Parathyroid adenoma (tissue), 2 donors: ENCODE results near the gene KRTAP9-2.
"Not testable (repeated sequence)": the region's sequence is repeated elsewhere in the genome, so short reads cannot be mapped to it uniquely, and the experiment has no call there.

ENCODE experiments used
- H2AFZ ChIP-seq: fragments of 300-600 bp; sonication (generic); one replicate; pipeline ENCODE4 v1.7.0; 2017; ENCODE audit warnings: antibody characterized with exemption, mild to moderate bottlenecking
- H3K27ac ChIP-seq: fragments of 300-600 bp; sonication (generic); one replicate; pipeline ENCODE4 v1.7.0; 2017
- H3K27me3 ChIP-seq: fragments of 300-600 bp; sonication (generic); one replicate; pipeline ENCODE4 v1.7.0; 2017; ENCODE audit warnings: low read length; ENCODE audit not compliant: control insufficient read depth, insufficient read depth
- H3K36me3 ChIP-seq: fragments of 300-600 bp; sonication (generic); one replicate; pipeline ENCODE4 v1.7.0; 2017; ENCODE audit warnings: low read length; ENCODE audit not compliant: control insufficient read depth, insufficient read depth
- H3K4me1 ChIP-seq: fragments of 300-600 bp; sonication (generic); one replicate; pipeline ENCODE4 v1.7.0; 2017; ENCODE audit warnings: control low read depth
- H3K4me2 ChIP-seq: fragments of 300-600 bp; sonication (generic); one replicate; pipeline ENCODE4 v1.7.0; 2017; ENCODE audit warnings: low read length
- H3K4me3 ChIP-seq: fragments of 300-600 bp; sonication (generic); one replicate; pipeline ENCODE4 v1.7.0; 2017; ENCODE audit warnings: low read depth, low read length
- H3K79me2 ChIP-seq: fragments of 300-600 bp; sonication (generic); one replicate; pipeline ENCODE4 v1.7.0; 2017; ENCODE audit warnings: control low read depth
- H3K9ac ChIP-seq: fragments of 300-600 bp; sonication (generic); one replicate; pipeline ENCODE4 v1.7.0; 2017; ENCODE audit warnings: mild to moderate bottlenecking
- H3K9me3 ChIP-seq: fragments of 300-600 bp; sonication (generic); one replicate; pipeline ENCODE4 v1.7.0; 2017; ENCODE audit warnings: low read length; ENCODE audit not compliant: control insufficient read depth
- TF ChIP-seq, protein P1 (sequence below): fragments of 300-600 bp; sonication (generic); IDR thresholded peaks from one replicate; pipeline ENCODE4 v1.7.0; 2017; ENCODE audit warnings: antibody characterized with exemption, mild to moderate bottlenecking
- donor health status: primary hyperparathyroidism.

Gene KRTAP9-2

DNA sequence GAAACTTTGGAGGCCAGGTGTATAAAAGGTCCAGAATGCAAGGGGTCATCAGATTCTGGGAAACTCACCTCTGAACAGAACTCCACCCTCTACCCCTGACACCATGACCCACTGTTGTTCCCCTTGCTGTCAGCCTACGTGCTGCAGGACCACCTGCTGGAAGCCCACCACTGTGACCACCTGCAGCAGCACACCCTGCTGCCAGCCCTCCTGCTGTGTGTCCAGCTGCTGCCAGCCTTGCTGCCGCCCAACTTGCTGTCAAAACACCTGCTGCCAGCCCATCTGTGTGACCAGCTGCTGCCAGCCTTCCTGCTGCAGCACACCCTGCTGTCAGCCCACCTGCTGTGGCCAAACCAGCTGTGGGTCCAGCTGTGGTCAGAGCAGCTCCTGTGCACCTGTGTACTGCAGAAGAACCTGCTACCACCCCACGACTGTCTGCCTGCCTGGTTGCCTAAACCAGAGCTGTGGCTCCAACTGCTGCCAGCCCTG, 11.5 kb downstream of the KRTAP9-2 start, which contains the start of gene KRTAP9-8:
Gene KRTAP9-8 (plus strand): TSS at position 51 of the 489 bp plus-strand sequence. CDS start 53 bp downstream, at position 104.
- not testable (repeated sequence) for H3K9me3 ChIP-seq, H3K27ac ChIP-seq, H3K4me2 ChIP-seq, H3K4me3 ChIP-seq, H3K79me2 ChIP-seq, H3K27me3 ChIP-seq, H3K4me1 ChIP-seq, H3K36me3 ChIP-seq, H3K9ac ChIP-seq, H2AFZ ChIP-seq

DNA sequence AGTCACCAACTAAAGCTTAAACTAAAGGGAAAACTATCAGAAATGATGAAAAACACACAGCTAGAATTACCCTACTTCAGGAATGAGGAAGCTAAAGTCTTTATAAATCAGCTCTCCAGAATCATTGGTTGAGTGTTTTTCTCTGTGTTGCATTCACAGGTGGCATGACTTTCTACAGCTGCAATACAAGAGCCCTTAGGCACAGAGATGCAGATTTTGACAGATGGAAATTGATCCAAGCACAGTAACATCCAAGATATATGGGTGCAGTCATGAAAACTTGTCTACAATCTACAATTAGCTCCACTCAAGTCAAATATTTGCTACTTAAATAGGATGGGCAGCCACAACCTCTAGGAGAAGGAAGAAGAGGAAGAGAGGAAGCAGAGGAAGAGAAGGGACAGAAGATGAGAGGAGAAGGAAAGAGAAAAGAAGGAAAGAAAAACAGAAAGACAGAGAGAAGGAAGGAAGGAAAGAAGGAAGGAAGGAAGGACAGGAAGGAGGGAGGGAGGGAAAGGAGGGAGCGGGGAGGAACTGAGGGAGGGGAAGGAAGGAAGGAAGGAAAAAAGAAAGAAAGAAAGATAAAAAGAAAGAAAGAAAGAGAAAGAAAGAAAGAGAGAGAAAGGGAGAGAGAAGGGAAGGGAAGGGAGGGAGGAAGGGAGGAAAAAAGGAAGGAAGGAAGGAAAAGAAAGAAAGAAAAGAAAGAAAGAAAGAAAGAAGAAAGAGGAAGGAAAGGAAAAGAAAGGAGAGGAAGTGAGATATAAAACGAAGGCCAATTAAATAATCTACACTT, 20.7 kb downstream of the KRTAP9-2 start:
- H3K4me3 ChIP-seq, H3K9ac ChIP-seq, H3K4me2 ChIP-seq, H3K79me2 ChIP-seq, H3K27me3 ChIP-seq, H3K36me3 ChIP-seq, H3K27ac ChIP-seq, H2AFZ ChIP-seq, H3K4me1 ChIP-seq, H3K9me3 ChIP-seq: not testable (repeated sequence)

DNA sequence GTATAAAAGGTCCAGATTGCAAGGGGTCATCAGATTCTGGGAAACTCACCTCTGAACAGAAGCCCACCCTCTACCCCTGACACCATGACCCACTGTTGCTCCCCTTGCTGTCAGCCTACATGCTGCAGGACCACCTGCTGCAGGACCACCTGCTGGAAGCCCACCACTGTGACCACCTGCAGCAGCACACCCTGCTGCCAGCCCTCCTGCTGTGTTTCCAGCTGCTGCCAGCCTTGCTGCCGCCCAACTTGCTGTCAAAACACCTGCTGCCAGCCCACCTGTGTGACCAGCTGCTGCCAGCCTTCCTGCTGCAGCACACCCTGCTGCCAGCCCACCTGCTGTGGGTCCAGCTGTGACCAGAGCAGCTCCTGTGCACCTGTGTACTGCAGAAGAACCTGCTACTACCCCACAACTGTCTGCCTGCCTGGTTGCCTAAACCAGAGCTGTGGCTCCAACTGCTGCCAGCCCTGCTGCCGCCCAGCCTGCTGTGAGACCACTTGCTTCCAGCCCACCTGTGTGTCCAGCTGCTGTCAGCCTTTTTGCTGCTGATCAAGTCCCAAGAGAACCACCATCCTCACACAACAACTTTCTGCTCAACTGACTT, 23.3 kb downstream of the KRTAP9-2 start, which contains the start of gene KRTAP9-4:
Gene KRTAP9-4 (plus strand): TSS at position 51 of the 604 bp plus-strand sequence. CDS start 34 bp downstream, at position 85.
- not testable (repeated sequence) for H3K4me3 ChIP-seq, H3K27me3 ChIP-seq, H2AFZ ChIP-seq, H3K4me1 ChIP-seq, H3K36me3 ChIP-seq, H3K79me2 ChIP-seq, H3K4me2 ChIP-seq, H3K9ac ChIP-seq, H3K27ac ChIP-seq, H3K9me3 ChIP-seq

DNA sequence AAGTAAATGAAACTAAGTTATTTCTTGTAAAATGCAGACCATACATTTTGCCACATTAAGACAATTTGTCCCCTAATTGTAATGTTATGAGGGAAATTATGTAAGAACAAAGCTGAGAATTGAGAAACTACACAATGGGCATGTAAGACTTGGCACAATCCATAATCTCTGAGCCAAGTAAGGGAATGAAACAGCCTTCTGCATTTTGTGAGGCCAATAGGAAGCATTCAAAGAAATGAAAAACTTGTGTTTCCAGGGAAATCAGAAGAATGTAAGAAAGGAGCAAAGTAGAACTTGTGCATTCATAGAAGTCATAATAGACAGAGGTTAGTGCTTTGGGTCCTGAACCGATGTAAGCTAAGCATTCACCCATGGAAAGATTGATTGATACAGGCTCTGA, 24.8 kb downstream of the KRTAP9-2 start:
- Histone ChIP-seq H3K79me2 (no peaks in the 10 kb centered on the region), H3K27ac (no peak overlapping the region), H3K9ac (no peak overlapping the region), H3K9me3 (no peaks in the 10 kb centered on the region), H2AFZ (no peak overlapping the region), H3K4me3 (no peak overlapping the region), H3K27me3 (no peaks in the 10 kb centered on the region), H3K4me2 (no peak overlapping the region), H3K36me3 (no peaks in the 10 kb centered on the region), H3K4me1 (no peaks in the 10 kb centered on the region)
- TF ChIP-seq, protein P1, sequence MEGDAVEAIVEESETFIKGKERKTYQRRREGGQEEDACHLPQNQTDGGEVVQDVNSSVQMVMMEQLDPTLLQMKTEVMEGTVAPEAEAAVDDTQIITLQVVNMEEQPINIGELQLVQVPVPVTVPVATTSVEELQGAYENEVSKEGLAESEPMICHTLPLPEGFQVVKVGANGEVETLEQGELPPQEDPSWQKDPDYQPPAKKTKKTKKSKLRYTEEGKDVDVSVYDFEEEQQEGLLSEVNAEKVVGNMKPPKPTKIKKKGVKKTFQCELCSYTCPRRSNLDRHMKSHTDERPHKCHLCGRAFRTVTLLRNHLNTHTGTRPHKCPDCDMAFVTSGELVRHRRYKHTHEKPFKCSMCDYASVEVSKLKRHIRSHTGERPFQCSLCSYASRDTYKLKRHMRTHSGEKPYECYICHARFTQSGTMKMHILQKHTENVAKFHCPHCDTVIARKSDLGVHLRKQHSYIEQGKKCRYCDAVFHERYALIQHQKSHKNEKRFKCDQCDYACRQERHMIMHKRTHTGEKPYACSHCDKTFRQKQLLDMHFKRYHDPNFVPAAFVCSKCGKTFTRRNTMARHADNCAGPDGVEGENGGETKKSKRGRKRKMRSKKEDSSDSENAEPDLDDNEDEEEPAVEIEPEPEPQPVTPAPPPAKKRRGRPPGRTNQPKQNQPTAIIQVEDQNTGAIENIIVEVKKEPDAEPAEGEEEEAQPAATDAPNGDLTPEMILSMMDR, result no peak

DNA sequence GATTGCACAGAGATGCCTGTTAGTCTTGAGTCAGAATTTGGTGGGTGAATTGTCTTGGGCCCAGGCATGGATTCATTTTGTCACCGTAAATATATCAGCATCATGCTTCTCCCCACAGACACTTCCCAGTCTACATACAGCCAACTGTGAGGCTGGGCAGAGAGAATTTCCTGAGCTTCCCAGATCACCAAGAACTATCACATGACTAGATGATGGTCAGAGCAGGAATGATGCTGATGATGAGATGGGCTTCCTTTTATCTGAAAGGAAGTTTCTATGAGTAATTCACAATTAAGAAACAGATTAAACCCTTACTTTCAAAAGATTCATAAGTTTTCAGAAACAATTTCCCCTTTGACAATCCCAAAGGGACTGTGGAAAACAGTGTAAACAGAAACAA, 28.4 kb downstream of the KRTAP9-2 start:
- Histone ChIP-seq H3K4me1 (no peaks in the 10 kb centered on the region), H3K27ac (no peak overlapping the region), H3K79me2 (no peaks in the 10 kb centered on the region), H3K4me3 (no peak overlapping the region), H3K27me3 (no peaks in the 10 kb centered on the region), H3K9me3 (no peaks in the 10 kb centered on the region), H2AFZ (no peak overlapping the region), H3K36me3 (no peaks in the 10 kb centered on the region), H3K9ac (no peak overlapping the region), H3K4me2 (no peak overlapping the region)
- TF ChIP-seq, protein P1, result no peak

DNA sequence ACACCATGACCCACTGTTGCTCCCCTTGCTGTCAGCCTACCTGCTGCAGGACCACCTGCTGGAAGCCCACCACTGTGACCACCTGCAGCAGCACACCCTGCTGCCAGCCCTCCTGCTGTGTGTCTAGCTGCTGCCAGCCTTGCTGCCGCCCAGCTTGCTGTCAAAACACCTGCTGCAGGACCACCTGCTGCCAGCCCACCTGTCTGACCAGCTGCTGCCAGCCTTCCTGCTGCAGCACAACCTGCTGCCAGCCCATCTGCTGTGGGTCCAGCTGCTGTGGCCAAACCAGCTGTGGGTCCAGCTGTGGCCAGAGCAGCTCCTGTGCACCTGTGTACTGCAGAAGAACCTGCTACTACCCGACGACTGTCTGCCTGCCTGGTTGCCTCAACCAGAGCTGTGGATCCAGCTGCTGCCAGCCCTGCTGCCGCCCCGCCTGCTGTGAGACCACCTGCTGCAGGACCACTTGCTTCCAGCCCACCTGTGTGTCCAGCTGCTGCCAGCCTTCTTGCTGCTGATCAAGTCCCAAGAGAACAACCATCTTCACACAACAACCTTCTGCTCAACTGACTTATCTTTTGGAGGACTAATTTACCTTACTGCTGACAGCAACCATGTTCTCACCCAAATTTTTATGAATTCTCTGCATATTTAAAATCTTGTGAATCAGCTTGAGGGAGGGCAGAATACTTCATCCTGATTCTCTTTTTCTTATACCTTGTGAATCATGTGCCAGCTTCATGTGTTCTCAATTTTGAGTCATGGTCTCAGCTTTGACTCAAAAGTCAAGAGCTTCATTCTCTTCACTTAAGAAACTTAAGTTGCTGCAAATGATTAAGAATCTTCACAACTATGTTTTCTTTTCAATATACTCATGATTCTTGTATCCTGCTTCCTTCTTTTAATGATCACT, 29.2 kb downstream of the KRTAP9-2 start, which contains the start of gene KRTAP9-9:
Gene KRTAP9-9 (plus strand): TSS at position 4 of the 910 bp plus-strand sequence.
- not testable (repeated sequence) for H3K9ac ChIP-seq, H3K36me3 ChIP-seq, H2AFZ ChIP-seq, H3K79me2 ChIP-seq, H3K27me3 ChIP-seq, H3K9me3 ChIP-seq, H3K4me2 ChIP-seq, H3K27ac ChIP-seq, H3K4me3 ChIP-seq, H3K4me1 ChIP-seq
